ENCODE data around the gene APOC1.
A peak's percentile ranks its signal among the peaks of the same experiment; 100 is the strongest.
"Not testable (repeated sequence)": the region's sequence is repeated elsewhere in the genome, so short reads cannot be mapped to it uniquely, and the experiment has no call there.

Gene APOC1

DNA sequence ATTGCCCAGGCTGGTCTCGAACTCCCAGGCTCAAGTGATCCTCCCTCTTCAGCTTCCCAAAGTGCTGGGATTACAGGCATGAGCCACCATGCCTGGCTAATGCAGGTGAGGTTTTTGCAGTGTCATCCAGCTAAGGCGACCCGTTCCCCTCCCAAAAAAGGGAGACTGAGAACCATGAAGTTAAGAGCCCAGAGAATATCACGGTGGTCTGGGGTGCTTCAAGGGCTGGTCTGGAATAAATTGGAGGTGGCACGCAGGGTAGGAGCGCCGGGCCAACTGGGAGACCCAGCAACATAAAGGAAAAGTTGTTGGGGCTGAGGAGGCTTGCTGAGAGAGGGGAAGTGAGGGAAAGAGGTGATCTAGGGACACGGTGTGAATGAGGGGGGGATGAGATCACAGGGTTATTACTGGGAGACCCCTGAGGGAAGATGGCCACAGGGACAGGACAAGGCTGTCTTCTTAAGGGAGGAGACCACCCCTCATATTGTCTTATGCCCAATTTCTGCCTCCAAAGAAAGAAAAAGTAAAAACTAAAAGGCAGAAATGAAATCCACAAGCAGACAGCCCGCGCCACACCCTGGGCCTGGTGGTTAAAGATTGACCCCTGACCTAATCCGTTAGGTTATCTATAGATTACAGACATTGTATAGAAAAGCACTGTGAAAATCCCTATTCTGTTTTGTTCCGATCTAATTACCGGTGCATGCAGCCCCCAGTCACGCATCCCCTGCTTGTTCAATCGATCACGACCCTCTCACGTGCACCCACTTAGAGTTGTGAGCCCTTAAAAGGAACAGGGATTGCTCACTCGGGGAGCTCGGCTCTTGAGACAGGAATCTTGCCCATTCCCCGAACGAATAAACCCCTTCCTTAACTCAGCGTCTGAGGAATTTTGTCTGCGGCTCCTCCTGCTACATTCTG, 636 bp upstream of the APOC1 start:
- DNase-seq (ENCODE audit: low read depth), result not testable (repeated sequence)

DNA sequence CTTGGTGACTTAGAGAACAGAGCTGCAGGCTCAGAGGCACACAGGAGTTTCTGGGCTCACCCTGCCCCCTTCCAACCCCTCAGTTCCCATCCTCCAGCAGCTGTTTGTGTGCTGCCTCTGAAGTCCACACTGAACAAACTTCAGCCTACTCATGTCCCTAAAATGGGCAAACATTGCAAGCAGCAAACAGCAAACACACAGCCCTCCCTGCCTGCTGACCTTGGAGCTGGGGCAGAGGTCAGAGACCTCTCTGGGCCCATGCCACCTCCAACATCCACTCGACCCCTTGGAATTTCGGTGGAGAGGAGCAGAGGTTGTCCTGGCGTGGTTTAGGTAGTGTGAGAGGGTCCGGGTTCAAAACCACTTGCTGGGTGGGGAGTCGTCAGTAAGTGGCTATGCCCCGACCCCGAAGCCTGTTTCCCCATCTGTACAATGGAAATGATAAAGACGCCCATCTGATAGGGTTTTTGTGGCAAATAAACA, 9.9 kb downstream of the APOC1 start:
- DNase-seq (ENCODE audit: low read depth), result no peak

GRCh38 chr19:44925114-44925891, 10.9 kb downstream of the APOC1 start:
- DNase-seq (ENCODE audit: low read depth), result no peak

GRCh38 chr19:44926245-44927077, 12.1 kb downstream of the APOC1 start:
- not testable (repeated sequence) for DNase-seq (ENCODE audit: low read depth)

DNA sequence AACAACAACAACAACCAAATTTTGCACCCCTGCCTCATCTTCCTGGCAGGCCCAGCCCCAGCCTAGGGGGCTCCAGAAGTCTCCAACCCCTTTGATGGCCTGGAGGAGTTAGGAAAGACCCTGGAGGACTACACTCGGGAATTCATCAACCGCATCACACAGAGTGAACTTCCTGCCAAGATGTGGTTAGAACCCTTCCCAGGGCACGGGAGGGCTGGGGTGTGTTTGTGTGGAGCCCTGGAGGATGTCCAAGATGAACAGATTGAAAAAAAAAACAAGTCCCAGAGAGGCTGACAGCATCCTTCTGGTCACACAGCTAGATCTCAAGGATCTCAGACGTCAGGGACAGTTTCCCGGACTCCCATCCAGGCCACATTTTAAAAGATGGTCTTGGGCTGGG, 13.3 kb downstream of the APOC1 start:
- DNase-seq (ENCODE audit: low read depth), result no peak

GRCh38 chr19:44930088-44930487, 15.7 kb downstream of the APOC1 start:
- DNase-seq (ENCODE audit: low read depth), result no peak

- DNase-seq (ENCODE audit: low read depth), result no peak
These were observed 17.1 kb downstream of the APOC1 start for GRCh38 chr19:44931541-44931940.

DNA sequence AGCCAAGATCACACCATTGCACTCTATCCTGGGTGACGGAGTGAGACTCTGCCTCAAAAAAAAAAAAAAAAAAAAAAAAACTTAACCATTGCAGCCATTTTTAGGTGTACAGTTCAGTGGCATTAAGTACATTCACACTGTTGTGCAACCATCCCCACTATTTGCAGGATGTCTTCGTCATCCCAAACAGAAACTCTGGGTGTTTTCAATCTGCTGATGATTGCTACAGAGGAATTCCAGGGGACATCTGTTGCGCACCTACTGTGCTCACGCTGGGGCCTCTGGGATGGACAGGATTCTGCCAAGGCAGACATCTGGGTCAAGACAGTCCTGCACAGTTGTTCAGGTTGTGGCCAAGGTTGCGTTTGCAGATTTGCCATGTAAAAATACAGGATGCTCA, 25.3 kb downstream of the APOC1 start:
- DNase-seq (ENCODE audit: low read depth), result no peak

- DNase-seq (ENCODE audit: low read depth), result no peak
These were observed 27.7 kb downstream of the APOC1 start, which contains the start of gene APOC4 for GRCh38 chr19:44942067-44942571. TSS of gene APOC4 (plus strand) at chr19:44942237. CDS start at chr19:44942278, 41 bp downstream.

DNA sequence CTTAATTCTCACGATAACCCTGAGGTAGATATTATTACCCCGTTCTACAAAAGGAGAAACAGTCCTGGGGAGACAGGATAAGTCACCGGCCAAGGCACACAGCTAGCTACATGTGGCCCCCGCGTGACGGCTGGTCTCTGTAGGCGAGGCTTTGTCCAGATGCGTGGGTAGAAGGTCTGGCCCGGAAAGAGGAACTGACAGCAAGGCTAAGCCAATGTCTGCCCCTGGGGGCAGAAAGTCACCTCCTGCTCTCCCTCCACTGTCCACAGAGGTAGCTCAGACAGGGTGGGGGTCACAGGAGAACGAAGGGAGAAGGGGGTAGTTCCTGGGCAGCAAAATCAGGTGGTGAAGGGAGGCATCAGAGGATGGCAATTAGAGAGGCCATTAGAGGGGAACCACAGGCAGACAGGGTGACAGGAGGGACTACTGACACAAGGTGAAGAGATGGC, 29.4 kb downstream of the APOC1 start:
- no peak for DNase-seq (ENCODE audit: low read depth)

DNA sequence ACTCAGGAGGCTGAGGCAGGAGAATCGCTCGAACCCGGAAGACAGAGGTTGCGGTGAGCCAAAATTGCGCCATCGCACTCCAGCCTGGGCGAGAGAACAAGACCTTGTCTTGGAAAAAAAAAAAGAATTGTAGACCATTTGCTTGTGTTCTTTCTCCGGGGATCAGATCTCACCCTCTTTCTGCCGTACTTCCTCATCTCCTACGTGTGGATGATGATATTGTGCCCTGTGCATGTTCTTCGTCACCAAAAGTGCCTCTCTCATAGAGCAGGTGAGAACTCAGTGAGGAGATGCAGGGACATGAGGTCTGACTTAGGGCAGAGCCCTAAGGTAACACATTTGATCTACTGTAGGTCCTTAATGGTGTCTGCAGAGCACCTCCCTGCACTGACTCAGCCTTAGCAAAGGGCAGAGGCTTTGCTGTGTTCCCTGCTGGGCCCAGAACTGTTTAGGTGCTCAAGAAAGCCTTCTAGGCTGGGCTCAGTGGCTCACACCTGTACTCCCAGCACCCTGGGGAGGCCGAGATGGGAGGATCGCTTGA, 32.7 kb downstream of the APOC1 start:
- no peak for DNase-seq (ENCODE audit: low read depth)

- DNase-seq (ENCODE audit: low read depth), result no peak
These were observed 33.8 kb downstream of the APOC1 start for GRCh38 chr19:44948237-44948636.

DNA sequence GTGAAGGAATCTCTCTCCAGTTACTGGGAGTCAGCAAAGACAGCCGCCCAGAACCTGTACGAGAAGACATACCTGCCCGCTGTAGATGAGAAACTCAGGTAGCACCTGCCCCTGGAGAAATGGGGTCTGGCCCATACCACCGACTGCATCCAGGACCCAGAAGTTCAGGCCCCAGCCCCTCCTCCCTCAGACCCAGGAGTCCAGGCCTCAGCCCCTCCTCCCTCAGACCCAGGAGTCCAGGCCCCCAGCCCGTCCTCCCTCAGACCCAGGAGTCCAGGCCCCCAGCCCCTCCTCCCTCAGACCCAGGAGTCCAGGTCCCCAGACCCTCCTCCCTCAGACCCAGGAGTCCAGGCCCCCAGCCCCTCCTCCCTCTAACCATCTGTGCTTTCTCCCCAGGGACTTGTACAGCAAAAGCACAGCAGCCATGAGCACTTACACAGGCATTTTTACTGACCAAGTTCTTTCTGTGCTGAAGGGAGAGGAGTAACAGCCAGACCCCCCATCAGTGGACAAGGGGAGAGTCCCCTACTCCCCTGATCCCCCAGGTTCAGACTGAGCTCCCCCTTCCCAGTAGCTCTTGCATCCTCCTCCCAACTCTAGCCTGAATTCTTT, 34.5 kb downstream of the APOC1 start:
- no peak for DNase-seq (ENCODE audit: low read depth)

GRCh38 chr19:44949550-44949949, 35.1 kb downstream of the APOC1 start:
- DNase-seq (ENCODE audit: low read depth), result no peak

DNA sequence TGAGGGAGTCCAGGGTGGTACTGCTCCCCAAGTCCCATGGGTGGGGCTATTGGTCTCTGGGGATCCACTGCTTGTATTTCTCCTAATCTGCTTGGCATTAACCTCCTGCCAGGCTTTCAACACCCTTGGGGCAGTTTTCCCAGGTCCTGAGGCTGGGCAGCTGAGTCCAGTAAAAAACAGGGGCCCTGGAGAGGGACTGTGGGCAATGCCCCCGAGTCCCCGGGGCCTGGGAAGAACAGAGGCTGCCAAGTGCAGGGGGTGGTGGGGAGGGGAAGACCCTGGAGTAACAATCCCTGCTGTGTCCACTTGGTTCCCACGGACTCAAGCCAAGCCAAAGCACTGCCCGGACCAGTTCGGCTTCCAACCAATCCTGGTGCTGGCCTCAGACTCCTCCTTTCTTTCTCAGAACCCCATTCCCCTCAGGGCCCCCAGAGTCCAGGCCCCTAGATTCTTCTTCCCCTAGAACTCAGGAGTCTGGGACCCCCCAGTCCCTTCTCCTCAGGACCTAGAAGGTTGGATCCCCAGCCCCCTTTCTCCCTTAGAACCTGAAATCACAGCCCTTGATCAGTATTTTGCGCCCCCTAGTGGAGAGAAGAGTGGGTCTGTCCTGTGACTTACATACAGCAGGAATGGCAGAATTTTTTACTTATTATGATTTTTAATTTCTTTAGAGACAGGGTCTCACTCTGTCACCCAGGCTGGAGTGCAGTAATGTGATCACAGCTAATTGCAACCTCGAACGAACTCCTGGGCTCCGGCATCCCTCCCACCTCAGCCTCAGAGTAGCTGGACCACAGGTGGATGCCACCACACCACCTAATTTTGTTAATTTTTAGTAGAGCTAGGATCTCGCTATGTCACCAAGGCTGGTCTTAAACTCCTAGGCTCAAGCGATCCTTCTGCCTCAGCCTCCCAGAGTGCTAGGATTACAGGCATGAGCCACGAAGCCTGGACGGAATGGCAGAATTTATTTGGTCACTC, 37.1 kb downstream of the APOC1 start:
- DNase-seq (ENCODE audit: low read depth), result peak; percentile 49

DNA sequence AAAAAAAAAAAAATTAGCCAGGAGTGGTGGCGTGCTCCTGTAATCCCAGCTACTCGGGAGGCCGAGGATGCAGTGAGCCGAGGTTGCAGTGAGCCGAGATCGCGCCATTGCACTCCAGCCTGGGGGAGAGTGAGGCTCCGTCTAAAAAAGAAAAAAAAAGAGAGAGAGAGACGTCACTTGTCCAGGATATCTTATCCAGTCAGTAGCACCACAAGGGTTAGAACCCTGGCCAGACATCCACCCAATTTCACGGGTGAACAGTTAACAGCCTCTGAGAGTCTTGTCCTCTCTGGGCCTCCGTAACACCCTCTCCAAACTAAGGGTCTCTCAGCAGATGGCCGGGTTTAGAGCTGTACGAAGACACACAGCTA, 39.9 kb downstream of the APOC1 start:
- DNase-seq (ENCODE audit: low read depth), result no peak

- DNase-seq (ENCODE audit: low read depth), result peak; percentile 95
These were observed 40.5 kb downstream of the APOC1 start, which contains the start of gene CLPTM1 for GRCh38 chr19:44954649-44955504. TSS of gene CLPTM1 (plus strand) at chr19:44955380. CDS start at chr19:44955396, 16 bp downstream.

All from activated T-cell treated with anti-CD3 and anti-CD28 coated beads for 24 hours (primary cell).